Endothelial cell of umbilical vein (primary cell): ENCODE data around the gene PLD1. TPM values are rescaled to one million over a fixed set of nuclear protein-coding genes. Genes with fewer than 3 reads are reported as not detected.

ENCODE experiments used
- BruUV-seq: library from RNA; stranded (reverse); fragments of 400-500 nt; replicated peaks from 2 replicates; lab custom pipeline; 2021; lab: Mats Ljungman, UMichigan
- CTCF ChIA-PET: fragments of 300-600, 350-600 bp; sonication (Branson Sonifier 250); formaldehyde crosslinking; loops from one replicate; lab custom pipeline; 2021; ENCODE audit warnings: antibody characterized with exemption, inconsistent platforms; lab: Charles Lee
- POLR2A ChIA-PET: fragments of 300-600, 350-600 bp; sonication (Branson Sonifier 250); formaldehyde crosslinking; loops from one replicate; lab custom pipeline; 2021; ENCODE audit warnings: antibody characterized with exemption, inconsistent platforms; lab: Charles Lee
- DNase-seq: peaks from one replicate; pipeline ENCODE4 v3.0.0-alpha.2; 2011; ENCODE audit warnings: low read depth, low spot score
- FAIRE-seq: peaks from 2 replicates; lab custom pipeline; 2011; peaks lifted over from hg19 to GRCh38; lab: Jason Lieb, UNC
- H2AFZ ChIP-seq: 2 replicates; pipeline ENCODE4 v1.6.0; 2012; ENCODE audit warnings: low read depth, low read length, control low read depth, inconsistent platforms
- H3K27ac ChIP-seq: 2 replicates; pipeline ENCODE4 v1.5.1; 2011; ENCODE audit warnings: low read depth, mild to moderate bottlenecking, control low read depth, low read length, moderate library complexity; ENCODE audit not compliant: insufficient read depth
- H3K27me3 ChIP-seq, 2 experiments: 2 replicates each; pipeline versions ENCODE4 v1.6.0 to v1.6.1; 2011; ENCODE audit warnings: low read length in 2 of 2, mixed read lengths in 1 of 2; ENCODE audit not compliant: control insufficient read depth in 2 of 2, insufficient read depth in 2 of 2
- H3K36me3 ChIP-seq, 2 experiments: 2 replicates in 1 of 2; 3 replicates in 1 of 2; pipeline ENCODE4 v1.5.1; 2011; ENCODE audit warnings: low read length in 2 of 2, mild to moderate bottlenecking in 1 of 2, moderate library complexity in 1 of 2; ENCODE audit not compliant: control insufficient read depth in 2 of 2, insufficient read depth in 2 of 2; ENCODE audit errors: extremely low read depth in 1 of 2
- H3K4me1 ChIP-seq: 3 replicates; pipeline ENCODE4 v1.5.1; 2011; ENCODE audit warnings: mild to moderate bottlenecking, low read length; ENCODE audit not compliant: control insufficient read depth, insufficient read depth; ENCODE audit errors: extremely low read depth
- H3K4me2 ChIP-seq: 2 replicates; pipeline ENCODE4 v1.6.1; 2011; ENCODE audit warnings: low read length, control low read depth, mixed read lengths; ENCODE audit not compliant: insufficient read depth
- H3K4me3 ChIP-seq, 3 experiments: fragments of 200-600 bp in 1 of 3; sonication (generic), shearing (Covaris generic) in 1 of 3; replicated peaks in 1 of 3; 2 replicates each; pipeline ENCODE4 v1.5.1; 2011 to 2016; ENCODE audit warnings: control low read depth in 3 of 3, low read length in 3 of 3, mild to moderate bottlenecking in 2 of 3, inconsistent platforms in 1 of 3, low read depth in 1 of 3, moderate library complexity in 1 of 3; ENCODE audit not compliant: insufficient read depth in 1 of 3
- H3K79me2 ChIP-seq: 2 replicates; pipeline ENCODE4 v1.6.0; 2012; ENCODE audit warnings: low read length, inconsistent platforms; ENCODE audit not compliant: control insufficient read depth, insufficient read depth
- H3K9ac ChIP-seq: replicated peaks from 2 replicates; pipeline ENCODE3; 2011; ENCODE audit warnings: low read length, control low read depth; ENCODE audit not compliant: insufficient read depth; ENCODE audit errors: extremely low read depth
- H3K9me1 ChIP-seq: replicated peaks from 3 replicates; pipeline ENCODE4 v1.6.0; 2011; ENCODE audit warnings: mild to moderate bottlenecking, low read length; ENCODE audit not compliant: control insufficient read depth, insufficient read depth; ENCODE audit errors: extremely low read depth
- H3K9me3 ChIP-seq: replicated peaks from 2 replicates; pipeline ENCODE4 v1.5.1; 2012; ENCODE audit warnings: low read length, inconsistent platforms; ENCODE audit not compliant: control insufficient read depth, insufficient read depth
- H4K20me1 ChIP-seq: replicated peaks from 2 replicates; pipeline ENCODE3; 2011; ENCODE audit warnings: mild to moderate bottlenecking, low read length; ENCODE audit not compliant: control insufficient read depth, insufficient read depth; ENCODE audit errors: extremely low read depth
- EZH2 ChIP-seq: IDR thresholded peaks from 2 replicates; pipeline ENCODE4 v1.6.1; 2012; ENCODE audit warnings: borderline replicate concordance, low read depth, mild to moderate bottlenecking, moderate library complexity, low read length, inconsistent platforms; ENCODE audit not compliant: severe bottlenecking
- FOS ChIP-seq: IDR thresholded peaks from 2 replicates; pipeline ENCODE4 v1.6.1; 2011; ENCODE audit warnings: mild to moderate bottlenecking, low read length, moderate library complexity, borderline replicate concordance; ENCODE audit not compliant: insufficient read depth
- GATA2 ChIP-seq: IDR thresholded peaks from 2 replicates; pipeline ENCODE4 v1.7.0; 2011; ENCODE audit warnings: low read depth, mild to moderate bottlenecking, moderate library complexity, mixed read lengths, low read length; ENCODE audit not compliant: insufficient read length, insufficient read depth
- JUN ChIP-seq: IDR thresholded peaks from 2 replicates; pipeline ENCODE4 v1.6.1; 2011; ENCODE audit warnings: borderline replicate concordance, low read depth; ENCODE audit not compliant: insufficient read length, insufficient read depth
- MYC ChIP-seq: IDR thresholded peaks from one replicate; pipeline ENCODE4 v1.6.1; 2011; ENCODE audit warnings: mild to moderate bottlenecking, low read depth, low read length
- POLR2A ChIP-seq: IDR thresholded peaks from 2 replicates; pipeline ENCODE4 v1.6.1; 2012; ENCODE audit warnings: low read depth, mild to moderate bottlenecking, control low read depth, low read length
- POLR2AphosphoS5 ChIP-seq: IDR thresholded peaks from 2 replicates; pipeline ENCODE4 v1.6.1; 2012; ENCODE audit warnings: low read depth, mild to moderate bottlenecking, control low read depth, low read length, moderate library complexity; ENCODE audit not compliant: insufficient read depth
- dilution Hi-C: fragments of 300-500 bp; cut with MboI; formaldehyde crosslinking; loops from one replicate; pipeline ENCODE4 v1.15.0; 2019; ENCODE audit warnings: low sequenced_read_pairs; ENCODE audit not compliant: extremely low pct_ligation_motif_present
- intact Hi-C: fragments of 100-400 bp; cut with micrococcal nuclease; formaldehyde crosslinking; loops from one replicate; pipeline ENCODE4 v1.10.0; 2022
- polyA plus RNA-seq, 4 experiments: library from polyadenylated mRNA; depleted of rRNA in 3 of 4; stranded (reverse) in 3 of 4; unstranded in 1 of 4; fragments of >200 nt; gene quantifications; 2 replicates each; pipeline versions ENCODE4 v1.2.1 to v1.2.3, GENCODE V29; 2011 to 2012; ENCODE audit warnings: missing spikeins in 1 of 4
- total RNA-seq: library from RNA; stranded (reverse); gene quantifications from 2 replicates; pipeline ENCODE4 v1.2.3, GENCODE V29; 2021
- TF ChIP-seq, protein P1 (sequence below): IDR thresholded peaks from 2 replicates; pipeline ENCODE4 v1.6.1; 2011; ENCODE audit not compliant: insufficient read depth, insufficient read length
- TF ChIP-seq, protein P2 (sequence below), 2 donors: IDR thresholded peaks; 1 replicate in 1 of 2; 2 replicates in 1 of 2; pipeline ENCODE4 v1.5.1; 2011; ENCODE audit warnings: low read length in 2 of 2, mild to moderate bottlenecking in 2 of 2, moderate library complexity in 2 of 2, control low read depth in 1 of 2, inconsistent platforms in 1 of 2, low read depth in 1 of 2; ENCODE audit not compliant: insufficient read depth in 1 of 2; ENCODE audit errors: extremely low read depth in 1 of 2

PLD1 gene
- total and polyA plus RNA-seq, 2 donors (not counting 3 experiments of a cell fraction or from before 2014, with no cell fraction given), result 42.0 to 108 TPM

DNA sequence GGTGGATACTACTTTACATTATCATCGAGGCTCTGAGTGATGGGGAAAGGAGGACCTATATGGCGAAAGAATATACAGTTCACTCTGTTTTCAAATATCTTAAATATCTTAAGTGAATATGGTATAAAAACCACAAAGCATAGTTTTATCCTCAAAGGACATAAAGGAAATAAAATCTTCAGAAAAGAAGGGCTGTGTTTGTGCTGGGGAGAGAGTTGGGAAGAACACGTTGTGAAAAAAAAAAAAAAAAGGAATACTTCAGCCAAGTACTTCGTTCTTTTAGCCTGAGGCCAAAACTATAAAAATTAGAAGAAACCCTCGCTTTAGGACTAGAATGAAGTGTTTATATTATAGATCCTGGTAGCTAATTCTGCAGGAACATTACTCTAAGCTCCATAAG is 22.7 kb upstream of the PLD1 start:
- H3K79me2 ChIP-seq, result no peaks in the 10 kb centered on the region
- intact Hi-C loops, result no loop called here
- FAIRE-seq (no peak), DNase-seq (no peak)
- CTCF ChIA-PET, result interaction anchor here (1.0 to 2.3 kb wide), 6 partner anchors 26 to 783 kb away, joined by 3 to 41 read pairs (median 10); no protein-coding TSS in a partner anchor
- no peak overlapping the region for H3K4me3 ChIP-seq
- dilution Hi-C loops, result no loop called here
- no peak for TF ChIP-seq POLR2A
- no peaks in the 10 kb centered on the region for H3K36me3 ChIP-seq
- H3K9me1 ChIP-seq, result no peaks in the 10 kb centered on the region
- H3K27me3 ChIP-seq, result no peaks in the 10 kb centered on the region
- BruUV-seq, result no TSS peak
- peak overlapping the region; percentile 91 for H3K27ac ChIP-seq
- H3K4me2 ChIP-seq, result no peak overlapping the region
- no peaks in the 10 kb centered on the region for H3K9me3 ChIP-seq
- H3K9ac ChIP-seq, result peak overlapping the region; percentile 64
- POLR2A ChIA-PET, result no interaction called here
- no peaks in the 10 kb centered on the region for H4K20me1 ChIP-seq
- H3K4me1 ChIP-seq, result peaks cover 50% of the 10 kb centered on the region
- H2AFZ ChIP-seq, result no peak overlapping the region

DNA sequence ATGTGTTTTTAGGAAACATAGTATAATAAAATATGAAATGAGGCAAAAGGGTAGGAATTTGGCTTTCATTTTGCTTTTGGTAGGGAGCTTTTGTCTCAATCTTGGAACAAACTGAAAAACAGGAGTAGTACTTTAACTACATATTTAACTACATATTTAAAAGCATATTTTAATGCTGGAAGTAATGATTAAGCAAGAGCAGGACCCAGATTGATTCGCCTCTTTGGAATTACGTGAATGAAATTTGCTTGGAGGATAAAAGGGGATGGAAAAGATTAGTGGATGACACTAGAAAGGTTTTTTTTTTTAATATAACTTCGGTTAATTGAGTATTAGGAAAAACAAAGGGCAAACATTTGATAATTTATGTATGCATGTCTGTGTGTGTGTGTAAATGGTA is 21.7 kb upstream of the PLD1 start:
- CTCF ChIA-PET, result interaction anchor here (3.3 kb wide), 1 partner anchor 128 kb away, joined by 17 read pairs; no protein-coding TSS in a partner anchor
- FAIRE-seq, result no peak

More for the DNA sequence above, 21.7 kb upstream of the PLD1 start:
- no peak overlapping the region for H3K9ac ChIP-seq
- no peak overlapping the region for H2AFZ ChIP-seq
- H3K4me1 ChIP-seq, result peaks cover 45% of the 10 kb centered on the region
- intact Hi-C loops (loop anchor here (2.0 kb wide), 1 partner anchor 783 kb away; no protein-coding TSS in a partner anchor), dilution Hi-C loops (no loop called here)
- no peak overlapping the region for H3K27ac ChIP-seq
- H3K4me2 ChIP-seq, result no peak overlapping the region
- no TSS peak for BruUV-seq
- POLR2A ChIA-PET, result no interaction called here
- no peaks in the 10 kb centered on the region for H3K27me3 ChIP-seq
- H3K4me3 ChIP-seq, result no peak overlapping the region
- H3K9me1 ChIP-seq, result no peaks in the 10 kb centered on the region
- H4K20me1 ChIP-seq, result no peaks in the 10 kb centered on the region
- no peak for DNase-seq
- H3K79me2 ChIP-seq, result no peaks in the 10 kb centered on the region
- TF ChIP-seq, protein P1, sequence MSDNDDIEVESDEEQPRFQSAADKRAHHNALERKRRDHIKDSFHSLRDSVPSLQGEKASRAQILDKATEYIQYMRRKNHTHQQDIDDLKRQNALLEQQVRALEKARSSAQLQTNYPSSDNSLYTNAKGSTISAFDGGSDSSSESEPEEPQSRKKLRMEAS, result no peak
- TF ChIP-seq POLR2A, result no peak
- no peak for TF ChIP-seq GATA2
- TF ChIP-seq, protein P2, sequence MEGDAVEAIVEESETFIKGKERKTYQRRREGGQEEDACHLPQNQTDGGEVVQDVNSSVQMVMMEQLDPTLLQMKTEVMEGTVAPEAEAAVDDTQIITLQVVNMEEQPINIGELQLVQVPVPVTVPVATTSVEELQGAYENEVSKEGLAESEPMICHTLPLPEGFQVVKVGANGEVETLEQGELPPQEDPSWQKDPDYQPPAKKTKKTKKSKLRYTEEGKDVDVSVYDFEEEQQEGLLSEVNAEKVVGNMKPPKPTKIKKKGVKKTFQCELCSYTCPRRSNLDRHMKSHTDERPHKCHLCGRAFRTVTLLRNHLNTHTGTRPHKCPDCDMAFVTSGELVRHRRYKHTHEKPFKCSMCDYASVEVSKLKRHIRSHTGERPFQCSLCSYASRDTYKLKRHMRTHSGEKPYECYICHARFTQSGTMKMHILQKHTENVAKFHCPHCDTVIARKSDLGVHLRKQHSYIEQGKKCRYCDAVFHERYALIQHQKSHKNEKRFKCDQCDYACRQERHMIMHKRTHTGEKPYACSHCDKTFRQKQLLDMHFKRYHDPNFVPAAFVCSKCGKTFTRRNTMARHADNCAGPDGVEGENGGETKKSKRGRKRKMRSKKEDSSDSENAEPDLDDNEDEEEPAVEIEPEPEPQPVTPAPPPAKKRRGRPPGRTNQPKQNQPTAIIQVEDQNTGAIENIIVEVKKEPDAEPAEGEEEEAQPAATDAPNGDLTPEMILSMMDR (IDR thresholded peaks at IDR 0.05; ENCODE audit: extremely low read depth in 1 of 2, insufficient read depth in 1 of 2, low read depth in 1 of 2, low read length in 2 of 2), result no peak
- no peak for TF ChIP-seq FOS
- no peak for TF ChIP-seq JUN
- no peak for TF ChIP-seq EZH2
- no peak for TF ChIP-seq MYC
- no peak for TF ChIP-seq POLR2AphosphoS5
- no peaks in the 10 kb centered on the region for H3K36me3 ChIP-seq
- H3K9me3 ChIP-seq, result no peaks in the 10 kb centered on the region
